CD4-positive, alpha-beta T cell treated with Interleukin-12 subunit alpha and Interleukin-12 subunit beta, for 1 hour (primary cell): Measurements from ENCODE around the gene THOC6.

Source experiments
- DNase-seq: peaks from one replicate; pipeline ENCODE4 v3.0.0-alpha.2; 2020

THOC6 gene

GRCh38 chr16:2992383-2993081, 31.3 kb upstream of the THOC6 start:
- DNase-seq: no peak

DNA sequence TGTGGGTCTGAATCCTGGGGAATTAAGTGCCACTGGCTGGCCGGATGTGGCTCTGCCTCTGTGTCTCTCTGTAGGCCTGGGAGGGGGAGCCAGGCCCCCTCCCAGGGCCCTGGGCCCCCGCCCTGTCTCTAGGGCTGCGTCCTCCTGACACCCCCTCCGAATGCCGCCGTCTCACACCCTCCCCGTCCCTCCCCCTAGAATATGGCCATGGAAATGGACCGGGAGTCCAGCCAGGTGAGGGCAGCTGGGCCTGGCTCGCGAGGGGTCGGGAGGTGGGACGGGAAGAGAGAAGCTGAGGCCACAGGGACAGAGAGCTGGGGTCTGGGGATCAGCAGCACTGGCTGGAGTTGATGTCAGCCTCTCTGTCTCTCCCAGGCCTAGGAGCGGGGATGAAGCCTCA, 27.5 kb upstream of the THOC6 start:
- no peak for DNase-seq

- DNase-seq: no peak
Measured at GRCh38 chr16:2999929-3000328, 23.9 kb upstream of the THOC6 start.

GRCh38 chr16:3000540-3000939, 23.3 kb upstream of the THOC6 start:
- no peak for DNase-seq

DNA sequence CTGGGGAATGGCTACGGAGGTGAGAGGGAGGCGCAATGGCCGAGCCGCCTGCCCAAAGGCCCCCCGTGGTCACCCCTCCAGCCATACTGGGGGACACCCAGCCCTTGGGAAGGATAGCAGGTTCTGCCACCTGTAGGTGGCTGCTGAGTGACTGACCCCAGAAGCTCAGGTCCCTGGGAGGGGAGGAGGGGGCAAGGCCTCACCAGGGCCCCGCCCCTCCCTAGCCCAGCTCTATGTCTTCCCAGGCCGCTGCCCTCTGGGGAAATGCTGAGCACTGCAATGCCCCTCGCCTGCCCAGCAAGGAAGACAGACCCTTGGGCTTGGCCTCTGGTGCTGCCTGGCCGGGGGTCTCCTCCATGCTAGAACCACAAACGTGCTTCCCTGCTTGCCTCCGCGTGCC, 22.5 kb upstream of the THOC6 start:
- no peak for DNase-seq

- DNase-seq: peak; percentile 99
Measured at GRCh38 chr16:3003582-3004270, 20.1 kb upstream of the THOC6 start.

DNA sequence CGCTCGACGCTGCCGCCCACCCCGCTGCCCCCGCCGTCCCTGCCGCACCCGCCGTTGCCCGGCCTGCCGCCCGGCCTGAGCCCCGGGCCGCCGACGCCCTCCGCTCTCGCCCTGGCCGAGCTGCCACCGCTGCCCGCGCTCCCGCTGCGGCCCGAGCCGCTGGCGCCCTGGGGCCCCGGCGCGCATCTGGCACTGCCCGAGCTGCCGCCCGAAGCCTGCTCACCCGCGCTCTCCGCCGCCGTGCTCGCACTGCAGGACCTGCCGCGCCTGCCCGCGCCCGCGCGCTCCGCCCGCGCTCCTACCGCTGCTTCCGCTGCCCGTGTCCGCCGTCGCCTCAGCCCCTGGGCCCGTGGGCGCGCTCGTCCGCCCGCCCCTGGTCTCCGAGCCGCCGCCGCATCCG, 19.5 kb upstream of the THOC6 start:
- no peak for DNase-seq

DNA sequence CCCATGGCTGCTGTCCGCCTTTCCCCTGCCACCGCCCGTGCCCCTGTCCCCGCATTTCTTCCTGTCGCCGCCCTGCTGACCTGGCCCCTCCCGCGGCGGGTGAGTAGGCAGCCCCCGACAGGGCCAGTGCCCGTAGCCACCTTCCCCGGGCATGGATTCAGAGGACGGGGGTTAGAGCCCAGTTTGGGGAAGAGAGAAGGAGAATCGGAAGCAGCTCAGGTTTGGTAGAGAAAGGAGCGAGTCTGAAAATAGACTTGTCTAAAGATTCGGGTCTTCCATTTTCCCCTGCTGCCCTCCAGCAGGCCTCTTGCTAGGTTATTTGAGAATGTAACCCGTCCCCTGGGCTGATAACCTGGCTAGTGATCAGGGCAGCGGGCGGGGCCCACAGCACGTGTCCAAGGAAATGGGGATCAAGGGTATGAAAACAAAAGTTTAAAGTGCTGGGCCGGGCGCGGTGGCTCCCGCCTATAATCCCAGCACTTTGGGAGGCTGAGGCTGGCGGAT, 19.0 kb upstream of the THOC6 start:
- no peak for DNase-seq

DNA sequence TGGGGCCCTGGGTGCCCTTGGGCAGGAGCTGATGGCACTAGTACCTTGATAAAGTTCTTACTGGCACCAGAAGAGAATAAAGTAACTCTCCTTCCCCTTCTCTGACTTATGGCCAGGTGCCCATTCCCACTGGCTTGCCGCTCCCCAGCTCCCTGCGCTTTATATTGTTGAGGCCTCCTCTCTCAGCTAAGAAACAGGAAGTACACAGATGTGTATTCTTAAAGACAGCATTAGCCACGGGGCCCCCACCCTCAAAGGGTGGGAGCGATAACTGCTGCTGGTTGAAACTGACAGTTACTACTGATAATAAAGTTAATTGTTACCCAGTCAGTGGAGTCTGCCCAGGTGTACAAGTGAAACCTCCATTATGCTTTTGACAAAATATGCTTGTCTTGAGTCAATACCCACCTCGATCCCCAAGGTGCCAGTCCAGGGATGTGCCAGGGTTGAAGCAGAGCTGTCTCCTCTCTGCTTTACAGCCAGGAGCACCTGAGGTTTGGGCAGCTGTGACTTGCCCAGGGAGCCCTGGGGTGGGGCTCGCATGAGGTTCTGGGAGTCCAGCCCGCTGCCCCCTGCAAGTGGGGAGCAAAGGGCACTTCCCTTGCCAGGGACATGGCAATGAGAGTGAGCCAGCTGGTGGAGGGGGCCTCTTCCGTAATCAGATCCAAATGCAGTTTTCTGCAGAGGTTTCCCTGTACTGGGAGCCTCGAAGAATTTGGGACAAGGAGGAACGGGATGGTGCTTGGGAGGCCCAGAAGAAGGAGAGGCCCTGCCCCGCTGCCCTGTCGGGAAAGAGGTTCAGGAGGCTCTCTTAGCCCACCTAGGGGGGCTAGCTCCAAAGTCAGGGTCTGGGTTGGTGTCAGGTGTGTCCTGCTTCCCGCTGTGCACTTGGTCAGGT, 16.5 kb upstream of the THOC6 start:
- DNase-seq: no peak

DNA sequence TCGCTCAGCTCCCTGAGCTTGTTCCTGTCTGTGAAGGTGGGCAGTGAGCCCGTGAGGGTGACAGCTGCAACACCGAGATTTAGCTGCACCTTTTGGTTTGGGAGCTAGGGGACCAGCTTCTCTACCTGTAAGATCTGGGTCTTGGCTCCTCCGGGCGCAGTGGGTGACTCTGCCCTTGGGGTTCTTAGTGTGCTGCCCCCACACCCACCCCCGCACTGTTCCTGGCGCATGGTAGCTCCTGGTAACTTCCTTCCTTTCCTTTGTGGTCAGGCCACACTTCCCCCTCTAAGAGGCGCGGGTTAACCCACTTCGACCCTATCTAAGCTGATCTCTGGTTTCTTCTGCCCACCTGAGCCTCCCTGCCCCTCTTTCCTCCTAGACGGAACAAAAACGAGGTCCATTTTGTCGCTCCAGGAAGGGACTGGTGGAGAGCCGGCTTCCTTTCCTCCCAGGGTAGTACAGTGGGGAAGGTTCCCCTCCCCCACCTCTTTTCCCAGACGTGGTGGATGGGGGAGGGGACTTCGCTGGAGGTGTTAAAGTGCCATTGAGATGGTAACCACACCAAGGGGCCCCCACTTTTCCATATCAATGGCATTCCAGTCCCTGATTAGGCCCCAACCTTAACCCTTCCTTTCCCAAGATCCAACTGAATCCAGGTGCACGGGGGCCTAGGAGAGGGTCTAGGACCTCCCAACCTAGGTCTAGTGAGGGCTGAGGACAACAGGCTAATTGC, 15.7 kb upstream of the THOC6 start:
- no peak for DNase-seq

DNA sequence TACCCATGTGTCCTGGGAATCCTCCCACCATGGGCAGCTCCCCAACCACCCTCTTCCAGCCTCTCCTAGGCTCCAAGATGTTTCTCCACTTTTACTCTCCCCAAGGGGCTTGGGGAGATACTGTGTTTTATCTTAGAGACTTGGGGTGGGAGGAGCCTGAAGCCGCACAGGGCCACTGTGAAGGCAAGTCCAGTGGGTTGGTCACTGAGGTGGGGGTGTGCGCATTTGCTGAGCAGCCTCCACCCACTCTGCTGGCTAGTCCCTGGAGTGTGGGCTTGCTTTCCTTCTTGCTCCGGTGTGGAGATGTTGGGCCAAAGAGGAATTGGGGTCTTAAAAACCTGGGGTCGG, 15.2 kb upstream of the THOC6 start:
- no peak for DNase-seq

GRCh38 chr16:3009568-3010390, 14.1 kb upstream of the THOC6 start:
- DNase-seq: no peak

- no peak for DNase-seq
Measured at GRCh38 chr16:3010510-3010909, 13.3 kb upstream of the THOC6 start.

DNA sequence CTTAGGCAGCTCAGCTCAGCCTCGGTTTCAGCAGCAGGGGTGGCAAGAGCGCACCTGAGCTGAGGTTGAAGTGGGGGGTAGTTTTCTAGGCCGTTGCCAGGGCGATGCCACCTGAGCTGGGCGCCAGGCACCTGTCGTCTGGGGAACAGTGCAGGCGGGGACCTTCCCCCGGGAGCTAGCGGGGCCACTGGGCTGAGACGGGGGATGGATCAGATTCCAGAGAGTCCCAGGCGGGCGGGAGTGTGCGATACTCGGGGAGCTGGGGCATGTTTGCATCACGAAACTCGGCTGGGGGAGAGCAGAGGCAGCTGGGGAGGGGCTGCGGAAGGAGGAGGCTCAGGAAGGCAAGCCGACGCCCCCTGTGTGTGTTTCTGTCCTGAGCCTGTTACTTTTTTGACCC, 11.6 kb upstream of the THOC6 start:
- DNase-seq: no peak

GRCh38 chr16:3012828-3013420, 10.9 kb upstream of the THOC6 start, which contains the start of gene CLDN9:
TSS of gene CLDN9 (plus strand) at chr16:3012923. CDS start at chr16:3013363, 440 bp downstream.
- DNase-seq: no peak

GRCh38 chr16:3013491-3013951, 10.3 kb upstream of the THOC6 start:
- no peak for DNase-seq

DNA sequence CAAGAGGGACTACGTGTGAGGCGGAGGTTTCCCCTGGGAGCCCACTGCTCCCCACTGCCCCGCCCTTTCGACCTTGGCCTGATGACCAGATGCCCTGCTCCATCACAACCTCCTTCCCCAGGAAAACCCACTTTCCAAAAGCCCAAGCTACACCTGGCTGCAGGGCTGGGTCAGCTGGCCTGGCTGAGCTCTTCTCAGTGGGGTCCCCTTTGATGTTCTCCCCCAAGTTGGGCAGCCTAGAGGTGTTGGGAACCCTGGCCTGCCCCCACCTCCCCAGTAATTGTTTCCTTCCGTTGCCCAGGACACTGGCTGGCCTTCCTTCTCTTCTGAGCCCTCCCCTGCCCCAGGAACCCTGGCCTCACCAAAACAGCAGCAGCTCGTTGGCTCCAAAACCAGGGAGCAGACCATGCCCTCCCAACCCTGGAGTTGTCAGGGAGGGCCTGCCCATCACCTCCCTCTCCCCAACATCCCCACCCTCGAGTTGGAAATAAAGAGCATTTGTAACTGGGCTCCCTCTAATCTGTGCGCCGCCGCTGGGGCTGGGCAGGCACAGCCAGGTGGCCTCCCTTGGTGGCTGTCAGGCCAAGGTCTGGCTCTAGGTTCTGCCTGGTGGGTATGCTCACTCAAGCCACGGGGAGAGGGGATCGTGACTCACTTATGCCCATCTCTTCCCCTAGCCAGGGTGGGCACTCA, 9.7 kb upstream of the THOC6 start:
- DNase-seq: no peak

GRCh38 chr16:3014971-3015370, 8.9 kb upstream of the THOC6 start:
- no peak for DNase-seq

GRCh38 chr16:3015865-3016521, 7.8 kb upstream of the THOC6 start:
- DNase-seq: no peak

DNA sequence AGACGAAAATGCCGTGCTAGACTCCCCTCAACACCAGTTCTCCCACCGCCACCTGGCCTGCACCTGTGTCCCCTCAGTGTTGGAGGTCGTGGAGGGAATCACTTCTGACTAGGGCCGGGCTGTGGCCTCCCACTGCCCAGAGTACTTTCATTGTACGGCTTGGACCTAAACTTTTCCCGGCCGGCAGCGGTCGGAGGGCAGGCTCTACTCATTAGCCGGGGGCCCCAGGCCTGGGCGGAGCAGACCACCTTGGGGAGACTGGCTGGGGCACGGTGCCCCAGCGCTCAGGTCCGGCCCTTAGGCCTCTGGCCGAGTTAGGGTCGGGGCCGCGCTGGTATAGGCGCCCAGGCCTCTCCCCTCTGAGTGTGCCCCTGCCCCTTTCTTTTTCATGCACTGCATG, 6.5 kb upstream of the THOC6 start:
- DNase-seq: no peak
